T-helper 1 cell treated with Interleukin-12 subunit alpha and Interleukin-12 subunit beta and Interleukin-4 antibody, amounts not matched to agents 30 μg/mL and 1 μg/mL, for 36 hours (primary cell): ENCODE measurements around the gene AKAP8L.
A peak's percentile ranks its signal among the peaks of the same experiment; 100 is the strongest.

ENCODE experiments used
- H3K27ac Mint-ChIP-seq: one replicate; pipeline ENCODE4 v1.8.0; 2021; ENCODE audit warnings: mild to moderate bottlenecking, mixed read lengths
- H3K27me3 Mint-ChIP-seq: one replicate; pipeline ENCODE4 v1.8.0; 2021; ENCODE audit warnings: low read depth, mixed read lengths
- H3K36me3 Mint-ChIP-seq: one replicate; pipeline ENCODE4 v1.8.0; 2021; ENCODE audit warnings: low read depth, mixed read lengths
- H3K4me1 Mint-ChIP-seq: one replicate; pipeline ENCODE4 v1.8.0; 2021; ENCODE audit warnings: low read depth, mixed read lengths
- H3K4me3 Mint-ChIP-seq: one replicate; pipeline ENCODE4 v1.8.0; 2021; ENCODE audit warnings: mild to moderate bottlenecking, moderate library complexity, mixed read lengths
- H3K9me3 Mint-ChIP-seq: one replicate; pipeline ENCODE4 v1.8.0; 2021; ENCODE audit warnings: mixed read lengths

AKAP8L gene, protein sequence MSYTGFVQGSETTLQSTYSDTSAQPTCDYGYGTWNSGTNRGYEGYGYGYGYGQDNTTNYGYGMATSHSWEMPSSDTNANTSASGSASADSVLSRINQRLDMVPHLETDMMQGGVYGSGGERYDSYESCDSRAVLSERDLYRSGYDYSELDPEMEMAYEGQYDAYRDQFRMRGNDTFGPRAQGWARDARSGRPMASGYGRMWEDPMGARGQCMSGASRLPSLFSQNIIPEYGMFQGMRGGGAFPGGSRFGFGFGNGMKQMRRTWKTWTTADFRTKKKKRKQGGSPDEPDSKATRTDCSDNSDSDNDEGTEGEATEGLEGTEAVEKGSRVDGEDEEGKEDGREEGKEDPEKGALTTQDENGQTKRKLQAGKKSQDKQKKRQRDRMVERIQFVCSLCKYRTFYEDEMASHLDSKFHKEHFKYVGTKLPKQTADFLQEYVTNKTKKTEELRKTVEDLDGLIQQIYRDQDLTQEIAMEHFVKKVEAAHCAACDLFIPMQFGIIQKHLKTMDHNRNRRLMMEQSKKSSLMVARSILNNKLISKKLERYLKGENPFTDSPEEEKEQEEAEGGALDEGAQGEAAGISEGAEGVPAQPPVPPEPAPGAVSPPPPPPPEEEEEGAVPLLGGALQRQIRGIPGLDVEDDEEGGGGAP

DNA sequence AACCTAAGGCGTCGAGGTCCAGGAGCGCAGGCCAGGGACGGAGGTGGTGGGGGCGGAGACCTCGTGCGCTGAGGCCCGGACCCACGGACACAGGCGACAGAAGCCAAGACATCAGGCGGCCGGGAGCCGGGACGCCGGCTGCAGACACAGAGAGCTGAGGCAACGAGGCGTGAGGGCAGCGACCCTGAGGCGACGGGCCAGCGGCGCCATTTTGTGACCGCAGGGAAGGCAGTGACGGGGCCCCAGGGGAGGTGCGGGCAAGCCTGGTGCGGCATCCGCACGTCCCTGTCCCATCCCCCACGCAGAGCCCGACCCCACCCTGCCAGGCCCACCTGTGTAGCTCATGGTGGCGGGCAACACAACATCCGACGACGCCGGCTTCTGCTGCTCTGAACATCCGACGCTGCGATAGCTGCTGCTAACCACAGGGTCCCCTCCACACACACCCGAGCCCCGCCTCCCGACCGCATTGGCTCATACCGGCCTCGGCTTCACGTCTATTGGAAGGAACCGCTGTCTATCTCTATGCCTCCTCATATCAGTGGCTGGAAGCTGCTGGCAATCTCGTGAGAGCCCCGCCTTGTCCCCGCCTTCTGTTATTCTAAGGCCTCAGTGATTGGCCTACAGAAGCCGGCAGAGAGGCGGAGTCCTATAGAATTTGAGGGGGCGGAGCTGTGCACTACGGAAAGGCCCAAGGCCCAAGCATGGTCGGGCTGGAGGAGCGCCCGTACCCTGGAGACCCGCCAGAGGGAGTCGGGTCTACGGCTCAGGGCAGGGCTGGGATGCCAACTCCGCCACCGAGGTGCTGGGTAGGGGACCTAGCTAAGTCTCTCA is at the start of gene AKAP8L:
TSS of gene AKAP8L (minus strand) at position 410 of the 834 bp plus-strand sequence. CDS start at position 345, 65 bp downstream.
- peak within 1 kb of the TSS; percentile 99 for H3K27ac Mint-ChIP-seq
- H3K4me1 Mint-ChIP-seq = peaks cover 25% of the 10 kb centered on the region
- H3K27me3 Mint-ChIP-seq = no peaks in the 10 kb centered on the region
- H3K9me3 Mint-ChIP-seq = peaks cover 4% of the 10 kb centered on the region
- H3K4me3 Mint-ChIP-seq = peak within 1 kb of the TSS; percentile 99
- H3K36me3 Mint-ChIP-seq = peaks cover 27% of the 10 kb centered on the region

DNA sequence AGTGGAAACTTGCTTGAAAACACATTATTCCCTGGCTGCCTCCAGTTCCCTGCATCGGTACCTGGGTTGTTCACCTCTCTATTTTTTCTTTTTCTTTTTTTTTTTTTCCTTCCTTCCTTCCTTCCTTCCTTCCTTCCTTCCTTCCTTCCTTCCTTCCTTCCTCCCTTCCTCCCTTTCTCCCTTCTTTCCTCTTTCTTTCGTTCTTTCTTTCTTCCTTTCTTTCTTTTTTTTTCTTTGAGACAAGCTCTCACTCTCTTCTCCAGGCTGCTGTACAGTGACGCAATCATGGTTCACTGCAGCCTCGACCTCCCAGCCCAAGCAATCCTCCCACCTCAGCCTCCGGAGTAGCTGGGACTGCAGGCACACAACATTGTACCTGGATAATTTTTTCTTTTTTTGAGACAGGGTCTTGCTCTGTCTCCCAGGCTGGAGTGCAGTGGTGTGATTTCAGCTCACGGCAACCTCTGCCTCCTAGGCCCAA is 49.0 kb upstream of the AKAP8L start:
- Mint-ChIP-seq H3K9me3 (peaks cover 5% of the 10 kb centered on the region), H3K36me3 (peaks cover 33% of the 10 kb centered on the region), H3K27ac (peak overlapping the region; percentile 75), H3K4me3 (peak overlapping the region; percentile 62), H3K4me1 (peaks cover 41% of the 10 kb centered on the region), H3K27me3 (peaks cover 15% of the 10 kb centered on the region)

DNA sequence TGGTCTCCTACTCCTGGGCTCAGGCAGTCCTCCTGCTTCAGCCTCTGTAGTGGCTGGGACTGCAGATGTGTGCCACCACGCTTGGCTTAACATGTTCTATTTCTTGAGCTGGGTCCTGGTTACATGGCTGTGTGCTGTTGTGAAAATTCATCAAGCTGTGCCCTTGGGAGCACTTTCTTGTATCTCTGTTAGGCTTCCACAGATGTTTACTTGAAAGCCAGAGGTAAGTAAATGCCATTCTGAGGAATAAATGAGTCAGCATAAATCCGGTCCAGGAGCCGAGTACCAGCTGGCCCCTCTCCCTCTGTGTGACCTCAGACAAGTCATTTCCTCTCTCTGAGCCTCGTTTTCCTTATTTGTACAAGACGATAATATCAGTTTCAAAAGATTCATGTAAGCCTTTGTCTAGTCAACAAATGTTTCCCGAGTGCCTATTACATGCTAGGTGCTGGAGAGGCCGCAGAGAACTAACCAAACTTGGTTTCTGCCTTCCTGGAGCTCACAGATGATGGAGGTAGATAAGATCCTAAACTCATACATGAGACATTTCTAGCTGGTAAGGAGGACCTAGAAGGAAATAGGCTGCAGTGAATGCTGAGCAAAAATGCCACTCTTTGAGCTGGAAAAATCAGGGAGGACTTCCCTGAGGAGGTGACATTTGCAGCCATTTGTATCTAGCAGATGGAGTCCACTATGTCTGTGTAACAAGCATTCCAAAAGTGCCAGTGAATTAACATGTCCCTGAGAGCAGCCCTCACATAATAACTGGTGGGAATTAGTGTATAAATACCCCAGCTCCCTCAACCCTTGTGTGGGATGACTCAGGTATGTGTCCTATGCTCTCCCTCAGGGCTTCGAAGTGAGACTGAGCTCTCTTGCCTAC is 48.3 kb upstream of the AKAP8L start:
- H3K27me3 Mint-ChIP-seq = peaks cover 13% of the 10 kb centered on the region
- peaks cover 37% of the 10 kb centered on the region for H3K36me3 Mint-ChIP-seq
- peak overlapping the region; percentile 96 for H3K27ac Mint-ChIP-seq
- H3K9me3 Mint-ChIP-seq = peaks cover 5% of the 10 kb centered on the region
- H3K4me3 Mint-ChIP-seq = peak overlapping the region; percentile 76
- peaks cover 45% of the 10 kb centered on the region for H3K4me1 Mint-ChIP-seq

DNA sequence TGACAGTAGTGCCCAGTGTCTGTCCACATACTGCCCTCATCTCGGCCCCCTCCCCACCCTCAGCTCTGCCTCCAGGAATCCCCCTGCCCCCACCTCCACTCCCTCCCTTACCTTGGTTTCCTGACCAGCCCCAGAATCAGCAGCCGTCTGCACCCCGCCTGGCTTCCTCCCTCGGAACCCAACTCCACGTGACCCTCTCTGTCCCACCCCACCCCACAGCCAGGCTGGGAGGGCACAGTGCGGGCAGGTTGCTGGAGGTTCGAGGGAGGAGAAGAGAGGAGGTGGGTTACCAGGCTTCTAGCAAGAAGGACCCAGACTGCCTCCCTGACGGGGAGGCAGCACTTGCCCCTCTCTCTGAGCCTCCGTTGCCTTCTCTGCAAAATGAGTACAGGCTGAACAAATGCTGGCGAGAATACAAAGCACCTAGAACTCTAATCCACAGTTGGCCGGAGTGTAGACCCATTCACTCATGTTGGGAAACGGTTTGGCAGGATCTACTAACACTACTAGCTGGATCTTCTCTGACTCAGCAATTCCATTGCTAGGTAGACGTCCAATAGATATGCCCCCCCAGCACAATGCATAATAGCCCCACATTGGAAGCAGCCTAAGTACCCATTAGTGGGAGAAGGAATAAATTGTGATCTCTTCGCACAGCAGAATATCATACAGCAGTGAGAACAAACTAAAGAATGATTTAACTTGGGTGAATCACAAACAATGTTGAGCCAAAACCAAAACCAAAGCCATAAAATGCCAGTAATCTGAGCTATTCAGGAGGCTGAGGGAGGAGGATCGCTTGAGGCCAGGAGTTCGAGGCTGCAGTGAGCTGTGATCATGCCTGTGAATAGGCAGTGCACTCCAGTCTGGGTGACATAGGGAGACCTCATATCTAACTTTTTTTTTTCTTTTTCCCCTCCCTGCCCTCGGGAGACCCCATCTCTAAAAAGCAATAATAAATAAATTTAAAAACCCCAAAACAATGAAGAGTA is 45.9 kb upstream of the AKAP8L start, which contains the start of gene RASAL3:
TSS of gene RASAL3 (minus strand) at position 151 of the 992 bp plus-strand sequence. CDS start 186 bp downstream, outside the sequence.
- H3K36me3 Mint-ChIP-seq = peaks cover 49% of the 10 kb centered on the region
- peak within 1 kb of the TSS; percentile 91 for H3K4me3 Mint-ChIP-seq
- peak within 1 kb of the TSS; percentile 91 for H3K27ac Mint-ChIP-seq
- peaks cover 49% of the 10 kb centered on the region for H3K4me1 Mint-ChIP-seq
- peaks cover 9% of the 10 kb centered on the region for H3K27me3 Mint-ChIP-seq
- peaks cover 5% of the 10 kb centered on the region for H3K9me3 Mint-ChIP-seq

DNA sequence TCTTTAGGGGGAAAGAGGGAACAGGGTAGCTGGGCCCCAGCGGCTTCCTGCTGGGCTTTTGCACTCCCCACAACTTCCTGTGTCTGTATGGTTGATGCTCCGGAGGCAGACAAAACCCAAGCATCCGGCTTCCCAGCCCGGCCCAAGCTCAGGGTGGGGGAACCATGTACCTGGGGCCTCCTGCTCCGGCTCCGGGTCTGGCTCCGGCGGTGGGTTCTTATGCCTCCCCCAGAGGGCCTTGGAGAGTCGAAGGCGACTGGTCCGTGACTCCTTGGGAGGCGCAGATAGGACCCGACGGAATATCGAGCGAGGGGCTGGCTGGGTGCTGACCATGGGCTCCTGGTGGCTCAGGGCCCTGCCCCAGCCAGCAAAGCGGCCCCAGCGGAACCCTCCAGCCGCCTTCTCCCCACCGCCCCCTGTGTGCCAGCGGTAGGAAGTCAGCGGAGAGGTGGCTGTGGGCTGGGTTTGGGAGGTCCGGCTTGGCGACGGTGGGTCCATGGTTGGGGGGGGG is 45.1 kb upstream of the AKAP8L start:
- Mint-ChIP-seq H3K9me3 (peaks cover 5% of the 10 kb centered on the region), H3K36me3 (peaks cover 49% of the 10 kb centered on the region), H3K4me1 (peaks cover 44% of the 10 kb centered on the region), H3K27me3 (peaks cover 5% of the 10 kb centered on the region), H3K27ac (peak overlapping the region; percentile 91), H3K4me3 (peak overlapping the region; percentile 91)

DNA sequence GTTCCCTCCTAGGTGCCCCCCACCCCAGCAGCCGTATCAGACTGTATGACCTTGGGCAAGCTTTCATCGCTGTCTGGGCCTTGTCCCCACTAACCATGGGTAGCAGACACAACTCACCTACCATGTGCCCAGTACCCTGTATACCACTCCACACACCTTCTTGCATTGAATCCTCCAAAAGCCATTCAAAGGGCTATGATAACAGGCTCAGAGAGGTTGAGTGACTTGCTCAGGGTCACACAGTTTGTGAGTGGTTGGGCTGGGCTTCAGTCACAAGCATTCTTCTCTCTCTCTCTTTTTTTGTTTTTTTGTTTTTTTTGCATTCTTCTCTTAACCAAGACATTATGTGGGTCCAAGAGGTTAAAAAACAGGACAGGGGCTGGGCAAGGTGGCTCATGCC is 42.9 kb upstream of the AKAP8L start:
- Mint-ChIP-seq H3K9me3 (no peaks in the 10 kb centered on the region), H3K36me3 (peaks cover 48% of the 10 kb centered on the region), H3K4me3 (peak overlapping the region; percentile 91), H3K4me1 (peaks cover 28% of the 10 kb centered on the region), H3K27me3 (no peaks in the 10 kb centered on the region), H3K27ac (peak overlapping the region; percentile 62)

DNA sequence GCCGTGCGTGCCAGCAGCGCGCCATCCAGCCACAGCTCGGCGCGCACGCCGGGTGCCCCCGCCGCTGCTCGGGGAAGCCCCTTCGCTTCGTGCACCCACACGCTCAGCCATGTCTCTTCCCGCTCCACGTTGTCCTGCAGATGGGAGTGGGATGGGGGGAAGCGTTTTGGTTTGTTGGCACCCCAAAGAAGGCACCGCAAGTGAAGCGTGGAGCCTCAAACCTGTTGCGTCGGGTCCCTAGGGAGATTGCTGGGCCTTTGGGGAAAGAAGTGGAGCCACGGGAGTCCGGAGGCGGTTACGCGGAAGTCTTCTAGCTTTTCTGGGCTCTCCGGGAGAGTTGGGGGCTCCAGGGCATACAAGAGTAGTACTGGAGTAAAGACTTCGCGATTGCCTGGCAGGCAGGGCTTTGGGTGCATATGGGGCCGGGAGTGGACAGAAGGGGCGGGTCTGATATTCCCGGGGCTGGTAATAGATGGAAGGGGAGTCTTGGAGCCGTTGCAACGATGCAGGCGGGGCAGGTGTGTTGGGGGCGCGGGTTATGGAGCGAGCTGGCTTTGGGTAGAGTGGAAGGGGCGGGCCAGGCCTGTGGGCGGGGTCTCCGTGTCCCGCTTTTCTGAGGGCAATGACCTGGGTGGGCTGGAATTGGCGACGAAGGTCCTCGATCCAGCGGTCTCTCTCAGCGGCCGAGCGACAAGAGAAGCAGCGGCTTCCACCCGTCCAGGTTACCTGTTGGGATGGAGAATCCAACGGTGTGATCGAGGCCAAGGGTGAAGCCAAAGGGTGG is 39.1 kb upstream of the AKAP8L start:
- Mint-ChIP-seq H3K27ac (no peak overlapping the region), H3K4me3 (no peak overlapping the region), H3K36me3 (peaks cover 57% of the 10 kb centered on the region), H3K27me3 (no peaks in the 10 kb centered on the region), H3K4me1 (peaks cover 20% of the 10 kb centered on the region), H3K9me3 (no peaks in the 10 kb centered on the region)

DNA sequence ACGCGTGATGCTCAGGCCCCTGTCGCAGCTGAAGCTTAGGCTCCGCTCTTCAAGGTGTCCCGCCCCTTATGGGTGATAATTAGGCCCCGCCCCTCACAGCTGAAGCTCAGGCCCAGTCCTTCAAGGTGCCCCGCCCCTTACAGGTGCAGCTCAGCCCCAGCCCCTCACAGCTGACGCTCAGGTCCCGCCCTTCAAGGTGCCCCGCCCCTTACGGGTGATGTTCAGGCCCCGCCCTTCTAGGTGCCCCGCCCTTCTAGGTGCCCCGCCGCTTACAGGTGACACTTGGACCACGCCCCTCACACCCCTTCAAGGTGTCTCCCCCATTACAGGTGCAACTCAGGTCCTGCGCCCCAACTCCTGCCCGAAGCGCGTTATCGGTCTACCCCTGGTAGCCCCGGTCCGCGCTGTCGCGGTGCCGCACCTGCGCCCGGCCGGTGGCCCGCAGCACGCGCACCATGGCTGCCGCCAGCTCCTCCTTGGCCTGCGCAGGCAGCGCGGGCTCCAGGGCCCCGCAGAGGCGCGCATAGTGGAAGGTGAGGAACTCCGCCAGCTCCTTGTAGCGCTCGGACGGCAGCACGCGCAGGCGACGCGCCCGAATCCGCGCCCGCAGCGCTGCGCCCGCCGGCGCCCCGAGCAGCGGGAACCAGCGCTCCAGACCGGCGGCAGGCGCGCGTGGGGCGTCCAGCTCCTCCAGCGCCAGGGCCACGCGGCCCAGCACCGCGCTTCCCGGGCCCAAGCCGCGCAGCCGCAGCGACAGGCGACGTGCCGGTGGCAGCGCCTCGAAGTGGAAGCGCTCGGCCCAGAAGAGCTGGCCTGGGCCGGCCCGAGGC is 38.3 kb upstream of the AKAP8L start:
- no peaks in the 10 kb centered on the region for H3K9me3 Mint-ChIP-seq
- no peak overlapping the region for H3K4me3 Mint-ChIP-seq
- H3K36me3 Mint-ChIP-seq = peaks cover 56% of the 10 kb centered on the region
- peaks cover 16% of the 10 kb centered on the region for H3K4me1 Mint-ChIP-seq
- H3K27ac Mint-ChIP-seq = no peak overlapping the region
- H3K27me3 Mint-ChIP-seq = no peaks in the 10 kb centered on the region

DNA sequence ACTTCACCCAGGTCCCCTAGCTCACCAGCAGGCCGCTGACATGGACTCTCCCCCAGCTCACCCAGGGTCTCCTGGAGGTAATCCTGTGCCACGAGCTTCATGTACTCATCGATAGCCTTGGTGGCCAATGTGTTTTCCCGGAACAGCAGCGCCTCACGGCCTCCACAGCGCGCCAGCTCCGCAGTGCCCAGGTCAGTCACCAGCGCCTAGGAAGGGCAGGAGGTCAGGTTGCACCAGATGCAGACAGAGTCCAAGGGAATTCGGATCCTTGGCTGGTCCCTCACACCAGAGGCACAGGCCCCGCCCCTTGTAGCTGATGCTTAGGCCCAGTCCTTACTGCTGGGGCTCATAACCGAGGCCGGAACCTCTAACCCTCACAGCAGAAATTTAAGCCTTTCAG is 37.7 kb upstream of the AKAP8L start:
- H3K9me3 Mint-ChIP-seq = no peaks in the 10 kb centered on the region
- no peak overlapping the region for H3K27ac Mint-ChIP-seq
- H3K27me3 Mint-ChIP-seq = no peaks in the 10 kb centered on the region
- peaks cover 12% of the 10 kb centered on the region for H3K4me1 Mint-ChIP-seq
- peaks cover 56% of the 10 kb centered on the region for H3K36me3 Mint-ChIP-seq
- no peak overlapping the region for H3K4me3 Mint-ChIP-seq

DNA sequence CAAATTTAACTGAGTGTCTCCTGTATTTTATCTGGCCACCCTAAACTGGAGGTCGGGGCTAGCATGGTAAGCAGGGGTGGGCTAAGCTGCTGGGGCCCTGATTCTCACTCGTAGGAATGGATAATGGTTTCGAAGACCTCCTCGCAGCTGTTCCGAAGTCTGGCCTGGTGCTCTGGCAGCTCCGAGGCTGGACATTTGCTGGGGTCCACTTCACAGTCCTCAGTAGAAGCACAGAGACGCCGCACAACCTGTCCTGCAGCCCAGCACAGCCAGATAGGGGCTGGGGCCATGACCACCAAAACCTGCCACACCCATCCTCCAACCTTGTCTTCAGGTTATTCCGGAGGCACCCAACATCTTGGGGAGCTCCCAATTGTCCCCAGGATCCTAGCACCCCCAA is 37.2 kb upstream of the AKAP8L start:
- peaks cover 60% of the 10 kb centered on the region for H3K36me3 Mint-ChIP-seq
- peaks cover 15% of the 10 kb centered on the region for H3K4me1 Mint-ChIP-seq
- H3K27ac Mint-ChIP-seq = no peak overlapping the region
- no peaks in the 10 kb centered on the region for H3K27me3 Mint-ChIP-seq
- no peak overlapping the region for H3K4me3 Mint-ChIP-seq
- H3K9me3 Mint-ChIP-seq = no peaks in the 10 kb centered on the region
